GM20000 (cell line): ENCODE data around the gene MIA.

Source experiments
- DNase-seq: peaks from one replicate; pipeline ENCODE4 v3.0.0; 2012; ENCODE audit warnings: low spot score
- TF ChIP-seq, protein P1 (sequence below): IDR thresholded peaks from 2 replicates; pipeline ENCODE4 v1.5.1; 2012; ENCODE audit warnings: mild to moderate bottlenecking, control low read depth; ENCODE audit errors: extremely low read depth, missing control alignments

The MIA gene

DNA sequence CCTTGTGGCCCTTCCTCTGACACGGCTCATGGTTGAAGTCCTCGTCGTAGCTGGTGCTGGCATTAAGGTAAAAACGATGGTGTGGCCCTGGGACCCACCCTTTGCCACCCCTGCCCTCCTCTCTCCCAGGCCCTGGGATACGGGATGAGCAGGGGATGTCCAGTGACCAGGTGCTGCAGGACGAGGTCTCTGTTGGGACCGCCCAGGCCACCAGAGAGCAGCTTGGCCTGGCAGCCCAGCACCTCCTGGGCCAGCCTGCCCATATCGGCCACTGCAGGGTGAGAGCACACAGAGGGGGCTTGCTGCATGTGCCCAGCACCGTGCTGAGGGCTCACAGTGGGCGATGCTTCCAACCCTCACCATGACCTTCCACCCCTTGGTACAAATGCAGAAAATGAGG is 31.4 kb upstream of the MIA start:
- DNase-seq: no peak
- TF ChIP-seq, protein P1, sequence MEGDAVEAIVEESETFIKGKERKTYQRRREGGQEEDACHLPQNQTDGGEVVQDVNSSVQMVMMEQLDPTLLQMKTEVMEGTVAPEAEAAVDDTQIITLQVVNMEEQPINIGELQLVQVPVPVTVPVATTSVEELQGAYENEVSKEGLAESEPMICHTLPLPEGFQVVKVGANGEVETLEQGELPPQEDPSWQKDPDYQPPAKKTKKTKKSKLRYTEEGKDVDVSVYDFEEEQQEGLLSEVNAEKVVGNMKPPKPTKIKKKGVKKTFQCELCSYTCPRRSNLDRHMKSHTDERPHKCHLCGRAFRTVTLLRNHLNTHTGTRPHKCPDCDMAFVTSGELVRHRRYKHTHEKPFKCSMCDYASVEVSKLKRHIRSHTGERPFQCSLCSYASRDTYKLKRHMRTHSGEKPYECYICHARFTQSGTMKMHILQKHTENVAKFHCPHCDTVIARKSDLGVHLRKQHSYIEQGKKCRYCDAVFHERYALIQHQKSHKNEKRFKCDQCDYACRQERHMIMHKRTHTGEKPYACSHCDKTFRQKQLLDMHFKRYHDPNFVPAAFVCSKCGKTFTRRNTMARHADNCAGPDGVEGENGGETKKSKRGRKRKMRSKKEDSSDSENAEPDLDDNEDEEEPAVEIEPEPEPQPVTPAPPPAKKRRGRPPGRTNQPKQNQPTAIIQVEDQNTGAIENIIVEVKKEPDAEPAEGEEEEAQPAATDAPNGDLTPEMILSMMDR: no peak

DNA sequence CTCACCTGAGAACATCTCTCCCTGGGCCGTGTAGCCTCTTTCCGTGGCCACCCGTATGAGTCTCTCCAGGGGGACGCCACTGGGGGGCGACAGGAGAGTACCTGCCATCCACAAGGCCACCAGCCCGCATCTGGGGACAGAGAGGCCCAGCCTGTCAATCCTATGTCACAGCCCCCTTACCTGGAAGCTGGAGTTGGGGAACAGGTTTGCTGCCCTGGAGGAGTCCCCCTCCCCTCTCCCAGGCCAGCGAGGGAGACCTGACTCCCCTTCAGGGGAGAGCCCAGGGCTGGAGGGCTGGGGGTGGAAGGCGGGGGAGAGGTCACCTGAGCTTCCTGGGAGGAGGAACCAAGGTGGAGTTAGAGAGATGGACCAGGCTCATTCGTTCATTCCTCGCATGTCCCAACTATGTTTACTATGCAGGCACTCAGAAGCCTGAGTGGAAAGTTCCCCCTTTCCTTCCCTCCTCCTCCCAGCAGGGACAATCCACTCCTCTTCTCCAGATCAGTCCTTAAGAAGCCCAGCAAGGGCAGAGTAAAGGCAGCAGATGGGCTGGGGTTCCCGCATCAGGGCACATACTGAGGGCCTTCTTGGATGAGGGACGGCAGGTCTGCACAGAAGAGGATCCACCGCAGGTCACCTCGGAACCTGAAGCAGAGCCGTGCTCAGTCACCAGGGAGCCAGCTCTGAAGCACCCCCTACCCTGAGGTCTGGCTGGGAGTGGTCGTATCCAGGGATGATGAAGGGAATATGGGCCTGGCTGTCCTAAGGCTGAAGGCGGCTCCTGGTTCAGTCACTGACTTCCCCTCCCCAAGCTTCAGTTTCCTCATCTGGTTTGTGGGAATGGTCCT is 30.5 kb upstream of the MIA start:
- DNase-seq: peak; percentile 42
- TF ChIP-seq, protein P1: no peak

DNA sequence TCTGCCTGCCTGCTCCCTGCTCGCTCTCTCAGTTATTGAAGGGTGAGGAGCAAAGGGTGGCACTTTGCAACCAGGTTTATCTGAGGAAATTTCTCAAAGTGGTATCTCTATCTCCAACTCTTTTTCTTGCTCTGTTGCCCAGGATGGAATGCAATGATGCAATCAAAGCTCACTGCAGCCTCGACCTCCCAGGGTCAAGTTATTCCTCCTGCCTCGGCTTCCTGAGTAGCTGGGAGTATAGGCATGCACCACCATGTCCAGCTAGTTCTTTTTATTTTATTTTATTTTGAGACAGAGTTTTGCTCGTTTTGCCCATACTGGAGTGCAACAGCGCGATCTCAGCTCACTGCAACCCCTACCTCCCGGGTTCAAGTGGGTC is 29.9 kb upstream of the MIA start:
- DNase-seq: no peak

DNA sequence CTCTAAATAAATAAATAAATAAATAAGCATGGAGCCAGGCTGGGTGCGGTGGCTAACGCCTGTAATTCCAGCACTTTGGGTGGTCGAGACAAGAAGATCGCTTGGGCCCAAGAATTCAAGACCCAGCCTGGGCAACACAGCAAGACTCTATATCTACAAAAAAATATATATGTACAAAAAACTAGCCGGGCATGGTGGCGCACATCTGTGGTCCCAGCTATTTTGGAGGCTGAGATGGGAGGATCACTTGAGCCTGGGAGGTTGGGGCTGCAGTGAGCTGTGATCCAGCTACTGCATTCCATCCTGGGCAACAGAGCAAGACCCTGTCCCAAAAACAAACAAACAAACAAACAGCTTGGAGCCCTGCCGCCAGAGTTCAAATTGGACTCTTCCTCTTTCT is 27.8 kb upstream of the MIA start:
- TF ChIP-seq, protein P1: no peak
- no peak for DNase-seq

More for the DNA sequence above, 29.9 kb upstream of the MIA start:
- TF ChIP-seq, protein P1: no peak

DNA sequence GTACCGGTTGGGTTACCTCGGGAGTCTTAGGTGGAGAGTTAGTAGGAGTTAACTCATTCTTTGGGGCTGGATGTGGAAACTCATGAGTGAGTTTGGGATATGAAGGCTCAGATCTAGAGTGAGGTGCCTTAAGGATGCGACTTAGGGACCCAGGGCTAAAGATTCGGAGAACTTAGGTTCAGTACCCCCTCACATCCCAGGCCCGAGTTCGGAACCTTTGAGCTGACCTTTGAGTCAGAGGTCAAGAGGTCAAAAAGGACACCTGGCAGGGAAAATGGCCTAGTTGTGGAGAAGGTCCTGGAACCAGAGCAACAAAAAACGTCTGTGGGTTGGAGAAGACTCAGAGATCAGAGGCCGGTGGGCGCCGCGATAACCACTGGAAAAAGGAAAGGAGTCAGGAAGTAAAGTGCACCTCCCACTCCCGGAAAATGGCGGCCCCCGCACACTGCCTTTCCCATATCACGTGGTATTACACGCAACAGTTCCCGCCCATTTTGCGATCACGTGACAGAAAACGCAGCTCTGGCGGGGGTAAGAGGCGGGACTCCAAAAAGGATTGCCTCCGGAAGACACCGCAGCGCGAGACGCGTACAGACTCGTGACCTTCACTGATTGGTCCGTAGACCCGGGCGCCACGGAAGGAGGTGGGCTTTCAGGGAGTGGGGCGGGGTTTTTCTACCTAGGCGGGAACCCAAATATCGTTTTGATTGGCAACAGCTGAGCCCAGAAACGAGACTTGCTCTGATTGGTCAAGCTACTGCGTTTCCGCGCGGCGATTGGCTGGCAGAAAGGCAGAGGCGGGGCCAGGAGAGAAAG is 25.1 kb upstream of the MIA start, which contains the start of gene ACTMAP:
Gene ACTMAP, minus strand, starts transcription at position 420 of the 816 bp plus-strand sequence. CDS start 674 bp downstream, outside the sequence.
- TF ChIP-seq, protein P1: no peak

DNA sequence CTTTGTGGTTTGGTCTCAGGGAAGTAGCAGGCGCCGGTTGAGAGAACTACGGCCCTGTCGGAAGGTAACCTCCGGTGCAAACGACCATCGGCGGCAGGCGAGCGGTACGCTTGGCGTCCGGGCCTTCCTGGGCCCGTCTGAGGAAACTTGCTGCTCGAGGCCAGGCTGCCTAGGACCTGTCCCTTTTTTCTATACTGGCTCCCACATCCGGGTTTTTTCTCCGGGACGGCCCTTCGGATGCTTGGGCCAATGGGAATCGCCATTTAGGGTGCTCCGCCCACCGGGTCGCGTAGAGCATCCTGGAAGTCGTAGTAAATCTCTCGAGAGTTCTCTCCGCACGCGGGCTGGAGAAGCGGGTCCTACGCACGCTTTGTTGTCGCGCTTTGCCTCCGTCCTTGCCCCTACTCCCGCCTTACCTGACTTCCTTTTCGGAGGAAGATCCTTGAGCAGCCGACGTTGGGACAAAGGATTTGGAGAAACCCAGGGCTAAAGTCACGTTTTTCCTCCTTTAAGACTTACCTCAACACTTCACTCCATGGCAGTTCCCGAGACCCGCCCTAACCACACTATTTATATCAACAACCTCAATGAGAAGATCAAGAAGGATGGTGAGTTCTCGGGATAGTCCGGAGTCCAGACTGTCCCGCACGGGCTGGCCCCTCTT is 24.3 kb upstream of the MIA start, which contains the start of gene SNRPA:
Gene SNRPA, plus strand, starts transcription at position 330 of the 664 bp plus-strand sequence. Its CDS starts 206 bp downstream, at position 536.
- peak; percentile 89 for DNase-seq
- TF ChIP-seq, protein P1: no peak

More for the DNA sequence above, 25.1 kb upstream of the MIA start, which contains the start of gene ACTMAP:
- peak; percentile 97 for DNase-seq
